KBM-7 (cell line): ENCODE measurements around the gene PRKCZ.

ENCODE experiments used
- DNase-seq: peaks from one replicate; pipeline ENCODE4 v3.0.0-alpha.2; 2015
- in situ Hi-C: fragments of 300-500 bp; cut with MboI; formaldehyde crosslinking; loops from 2 replicates; pipeline ENCODE4 v1.14.3; 2020; ENCODE audit warnings: low sequenced_read_pairs, low pct_unique_long_range_greater_than_20kb, mixed read lengths

The PRKCZ gene

DNA sequence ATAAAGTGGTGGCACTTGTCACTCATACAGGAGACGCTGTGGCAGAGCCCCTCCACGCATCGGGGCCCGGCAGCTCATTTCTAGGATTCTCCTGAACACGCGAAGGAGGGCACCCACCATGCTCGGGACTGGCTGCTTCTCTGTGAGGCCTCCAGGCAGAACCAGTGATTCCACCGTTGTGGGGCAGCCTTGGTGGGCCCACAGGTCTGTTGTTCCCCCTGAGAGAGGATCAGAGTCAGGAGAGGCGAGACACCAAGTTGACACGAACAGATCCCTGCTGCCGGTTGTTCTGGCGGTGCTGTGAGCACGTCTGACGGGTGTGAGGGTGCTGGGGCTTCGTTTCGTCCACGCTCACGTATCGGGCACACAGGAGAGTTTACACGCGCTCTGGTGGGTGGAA, 26.6 kb downstream of the PRKCZ start:
- in situ Hi-C loops = no loop called here
- no peak for DNase-seq

DNA sequence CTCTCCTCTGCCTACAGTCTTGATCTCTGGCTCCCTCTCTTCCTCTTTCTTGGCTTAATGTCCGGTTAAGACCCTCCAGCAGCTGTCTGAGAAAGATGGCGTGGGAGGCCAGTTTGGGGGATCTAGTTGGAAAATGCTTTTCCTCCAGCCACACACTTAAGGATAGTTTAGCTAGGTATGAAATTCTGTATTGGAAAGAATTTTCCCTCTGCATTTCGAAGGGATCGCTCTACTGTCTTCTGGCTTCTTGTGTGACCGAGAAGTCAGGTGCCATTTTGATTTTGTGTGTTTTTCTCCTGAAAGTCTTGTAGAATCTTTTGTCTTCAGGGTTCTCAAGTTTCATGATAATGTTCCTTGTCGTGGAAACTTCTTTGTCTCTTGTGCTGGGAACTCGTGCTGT, 28.0 kb downstream of the PRKCZ start:
- DNase-seq = no peak
- in situ Hi-C loops = no loop called here

DNA sequence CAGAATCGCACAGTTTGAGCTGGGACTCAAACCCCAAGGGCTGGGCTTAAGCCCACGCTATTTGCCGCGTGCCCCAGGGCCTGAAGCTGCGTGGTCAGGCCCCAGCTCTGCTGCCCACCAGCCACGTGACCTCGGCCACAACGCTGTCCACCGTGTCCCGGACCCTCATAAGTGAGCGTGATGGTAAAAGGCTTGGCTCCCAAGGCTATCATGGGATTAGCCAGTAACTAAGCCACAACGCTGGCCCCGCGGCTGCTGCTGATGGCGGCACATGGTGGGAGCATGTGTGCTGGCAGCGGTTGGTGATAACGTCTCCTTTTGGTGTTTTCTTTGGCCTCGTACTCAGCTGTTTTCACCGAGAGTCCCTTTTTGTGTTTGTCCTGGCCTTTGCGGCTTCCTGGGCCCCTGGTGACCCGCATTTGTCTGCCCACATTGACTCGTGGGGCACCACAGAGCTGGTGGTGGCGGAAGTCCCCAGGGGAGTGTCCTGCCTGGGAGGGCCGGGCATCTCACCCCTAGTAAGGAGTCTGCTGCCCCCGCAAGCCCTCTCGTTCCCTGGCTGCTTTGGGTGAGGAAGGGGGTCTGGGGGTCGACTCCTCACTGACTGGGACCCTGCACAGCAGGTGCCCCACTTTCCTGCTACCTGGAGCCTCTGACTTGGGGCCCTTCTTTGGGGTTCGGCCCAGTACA, 29.3 kb downstream of the PRKCZ start:
- DNase-seq = no peak
- in situ Hi-C loops = no loop called here

DNA sequence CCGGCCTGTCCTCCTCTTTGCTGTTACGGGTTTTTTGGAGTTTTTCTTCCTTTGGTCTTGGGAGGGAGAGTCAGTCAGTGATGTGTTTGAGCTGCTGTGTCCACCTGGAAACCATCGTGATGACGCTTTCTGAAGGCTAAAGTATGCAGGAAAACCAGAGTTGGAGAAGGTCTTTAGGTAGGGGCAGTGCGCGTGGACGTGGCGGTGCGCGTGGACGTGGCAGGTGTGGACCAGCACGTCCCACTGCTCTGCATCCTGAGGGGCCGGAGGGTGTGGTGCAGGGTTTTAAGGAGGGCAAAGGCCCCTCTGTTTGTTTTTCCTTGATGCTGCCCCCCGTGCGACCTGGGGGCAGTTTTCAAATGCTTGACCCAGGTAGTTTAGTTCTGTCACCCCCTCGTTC, 29.9 kb downstream of the PRKCZ start:
- DNase-seq = no peak
- in situ Hi-C loops = no loop called here

DNA sequence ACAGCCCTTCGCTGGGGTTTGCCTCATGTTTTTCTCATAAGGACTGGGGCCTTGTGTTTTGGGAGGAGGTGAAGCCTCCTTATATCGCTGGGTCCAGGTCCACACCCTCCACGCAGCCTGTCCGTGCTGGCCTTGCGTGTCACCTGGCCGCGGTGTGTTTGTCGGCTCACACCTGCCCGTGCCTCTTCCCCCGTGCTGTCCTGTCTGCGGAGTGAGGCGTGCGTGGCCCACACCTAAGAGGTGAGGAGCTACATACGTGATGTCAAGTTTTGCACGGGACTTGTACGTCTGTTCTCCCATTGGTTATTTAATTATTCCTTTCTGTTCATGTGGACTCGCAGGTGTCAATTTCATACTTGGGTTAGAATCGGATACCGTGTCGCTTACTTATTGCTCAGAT, 30.7 kb downstream of the PRKCZ start:
- in situ Hi-C loops = no loop called here
- DNase-seq = no peak

DNA sequence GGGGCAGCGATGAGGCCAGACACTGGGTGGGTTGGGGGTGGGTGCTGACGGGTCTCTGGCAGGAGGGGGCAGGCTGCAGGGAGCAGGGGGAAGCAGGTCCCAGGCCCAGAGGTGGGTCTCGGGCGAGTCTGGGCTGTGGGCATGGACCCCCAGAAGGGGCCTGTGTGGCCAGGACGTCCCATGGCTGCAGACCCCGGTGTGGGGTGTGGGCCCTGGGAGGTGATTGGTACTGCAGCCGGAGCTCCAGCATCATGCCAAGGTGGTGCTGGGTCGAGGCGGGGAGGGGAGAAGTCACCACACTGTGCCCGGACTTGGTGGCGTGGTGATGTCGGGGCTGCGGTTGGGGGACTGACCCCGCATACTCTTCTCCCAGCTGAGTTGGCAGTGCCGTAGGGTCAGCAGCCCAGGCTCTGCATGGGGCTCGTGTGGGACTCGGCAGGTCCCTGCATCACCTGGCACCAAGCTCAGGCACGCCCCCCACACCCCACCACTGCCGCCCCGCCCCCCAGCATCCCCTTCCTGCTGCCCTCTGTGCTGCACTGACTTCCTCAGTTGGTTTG, 31.2 kb downstream of the PRKCZ start:
- in situ Hi-C loops = no loop called here
- no peak for DNase-seq

DNA sequence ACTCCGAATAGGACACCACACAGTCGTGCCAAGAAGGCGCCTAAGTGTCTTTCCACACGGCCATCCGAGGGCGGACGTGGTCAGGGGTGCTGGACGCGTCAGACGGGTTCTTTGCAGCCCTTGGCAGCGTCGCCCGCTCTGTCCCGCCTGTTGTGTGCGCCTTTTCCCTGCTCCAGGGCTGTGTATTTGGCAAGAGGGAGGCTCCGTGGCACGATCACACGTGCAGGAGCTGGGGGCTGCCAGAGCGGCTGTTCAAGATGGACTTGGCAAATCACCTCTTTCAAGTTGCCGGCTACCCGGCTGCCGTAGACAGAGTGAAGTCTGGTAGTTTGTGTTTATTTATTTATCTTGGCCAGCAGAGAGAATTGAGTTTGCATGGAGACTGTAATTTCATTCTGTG, 31.9 kb downstream of the PRKCZ start:
- in situ Hi-C loops = no loop called here

DNA sequence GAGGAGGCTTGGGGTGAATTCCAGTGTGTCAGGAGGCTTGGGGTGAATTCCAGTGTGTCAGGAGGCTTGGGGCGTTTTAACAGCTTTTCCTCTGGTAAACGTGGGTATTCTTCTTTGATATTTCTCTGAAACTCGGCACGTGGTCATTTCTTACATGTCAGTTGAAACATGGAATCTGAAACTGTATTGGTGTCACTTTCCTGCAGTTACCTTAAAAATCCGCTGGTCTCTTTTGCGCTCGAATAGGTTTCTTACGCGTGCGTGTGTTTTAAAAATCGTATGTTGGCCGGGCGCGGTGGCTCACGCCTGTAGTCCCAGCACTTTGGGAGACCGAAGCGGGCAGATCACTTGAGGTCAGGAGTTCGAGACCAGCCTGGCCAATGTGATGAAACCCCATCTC, 33.5 kb downstream of the PRKCZ start:
- in situ Hi-C loops = no loop called here
- no peak for DNase-seq

More for the DNA sequence above, 31.9 kb downstream of the PRKCZ start:
- no peak for DNase-seq

DNA sequence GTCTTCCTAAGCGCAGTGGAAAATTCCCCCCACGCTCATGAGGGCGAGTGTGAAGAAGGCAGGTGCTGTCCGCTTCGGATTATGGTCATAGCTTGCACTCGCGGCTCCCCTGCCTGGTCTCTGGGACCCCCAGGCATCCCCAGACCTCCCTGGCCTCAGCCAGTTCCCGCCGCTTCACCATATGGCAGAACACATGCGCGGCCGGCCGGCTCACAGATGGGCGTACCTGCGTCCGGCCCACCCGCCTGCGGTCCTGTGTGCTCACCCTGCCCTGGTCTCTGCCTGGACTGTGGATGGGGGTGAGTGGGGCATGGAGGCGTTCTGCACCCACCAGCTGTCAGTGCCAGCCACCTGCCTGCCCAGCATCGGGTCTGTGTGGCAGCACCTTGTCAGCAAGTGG, 34.1 kb downstream of the PRKCZ start:
- DNase-seq = no peak
- in situ Hi-C loops = no loop called here

DNA sequence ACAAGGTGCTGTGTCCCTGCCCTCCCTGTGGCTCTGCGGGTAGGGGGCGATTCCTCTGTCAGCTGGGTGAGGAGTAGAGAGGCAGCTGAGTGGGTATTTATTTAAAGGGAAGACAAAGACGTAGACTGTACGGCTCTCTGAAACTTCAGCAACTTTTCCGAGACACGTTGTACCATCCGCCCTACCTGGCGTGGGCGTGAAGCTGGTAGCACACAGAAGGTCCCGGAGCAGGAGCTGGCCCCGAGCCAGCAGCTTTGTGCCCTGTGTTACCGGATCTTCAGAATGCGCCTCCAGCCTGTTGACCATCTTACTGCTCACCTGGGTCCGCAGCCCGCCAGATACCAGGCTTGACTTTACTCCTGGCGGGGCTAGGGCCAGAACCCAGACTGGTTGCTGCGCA, 34.9 kb downstream of the PRKCZ start:
- no peak for DNase-seq
- in situ Hi-C loops = no loop called here

DNA sequence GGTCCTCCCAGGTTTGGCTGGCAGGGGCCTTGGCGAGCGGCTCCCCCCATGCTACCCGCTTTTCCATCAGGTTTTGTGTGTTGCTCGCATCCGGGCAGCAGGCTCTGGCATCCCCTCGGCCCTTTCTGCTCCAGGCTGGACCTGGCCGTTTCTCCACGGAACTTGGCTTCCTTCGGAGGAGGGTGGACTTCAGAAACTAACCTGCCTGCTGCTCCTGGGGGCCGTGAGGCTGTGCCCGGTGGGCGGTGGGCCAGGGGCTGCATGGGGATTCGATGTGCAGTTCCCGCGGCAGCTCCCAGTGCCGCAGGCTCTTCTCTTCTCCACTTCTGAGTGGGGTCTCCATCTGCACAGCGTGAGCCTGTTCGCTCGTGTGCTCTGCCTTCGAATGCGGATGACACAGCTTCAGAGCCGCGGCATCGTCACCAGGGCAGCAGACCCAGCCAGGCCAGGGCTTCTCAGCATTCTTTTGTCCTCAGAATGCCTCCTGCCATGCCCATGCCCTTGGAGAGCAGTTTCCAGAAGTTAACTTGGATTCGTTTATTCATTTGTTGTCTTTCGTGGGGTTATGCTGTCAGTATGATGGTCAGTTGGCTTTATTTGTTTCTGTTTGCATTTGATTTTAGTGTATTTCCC, 36.4 kb downstream of the PRKCZ start:
- DNase-seq = no peak
- in situ Hi-C loops = no loop called here

DNA sequence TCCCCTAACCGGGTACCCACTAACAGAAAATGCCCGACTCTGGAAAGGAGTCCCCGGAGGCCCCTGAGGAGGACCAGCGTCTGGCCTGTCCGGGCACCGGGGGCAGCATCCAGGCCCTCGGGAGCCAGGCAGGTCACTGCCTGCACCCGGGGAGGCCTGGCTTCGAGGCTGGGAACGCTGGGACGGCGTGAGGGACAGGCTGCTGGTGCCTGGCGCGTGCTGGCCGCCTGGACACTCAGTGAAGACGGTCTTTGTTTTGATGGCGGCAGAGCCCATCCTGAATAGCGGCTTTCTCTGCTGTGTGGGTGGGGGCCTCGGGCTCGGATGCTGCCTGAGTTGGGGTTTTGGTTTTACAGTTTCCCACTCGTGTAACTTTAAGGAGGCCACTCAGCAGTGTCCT, 37.6 kb downstream of the PRKCZ start:
- no peak for DNase-seq
- in situ Hi-C loops = no loop called here

DNA sequence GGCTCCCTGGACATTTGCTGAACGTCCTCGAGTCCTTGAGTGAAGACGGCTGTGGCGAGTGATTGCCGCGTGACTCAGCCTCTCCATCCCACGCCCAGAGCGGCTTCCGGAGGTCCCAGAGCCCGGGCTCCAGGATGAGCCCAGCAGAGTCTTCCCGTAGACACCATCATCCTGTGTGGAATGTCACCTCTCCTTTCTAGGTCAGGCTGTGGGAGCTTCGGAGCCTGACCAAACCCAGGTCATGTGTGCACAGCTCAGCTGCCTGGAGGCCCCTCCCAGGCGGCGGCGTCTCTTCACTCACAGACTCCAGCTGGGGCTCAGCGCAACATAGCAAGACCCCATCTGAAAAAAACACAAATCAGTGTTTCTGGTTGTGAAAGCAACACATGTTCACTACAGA, 38.2 kb downstream of the PRKCZ start:
- DNase-seq = no peak
- in situ Hi-C loops = no loop called here

DNA sequence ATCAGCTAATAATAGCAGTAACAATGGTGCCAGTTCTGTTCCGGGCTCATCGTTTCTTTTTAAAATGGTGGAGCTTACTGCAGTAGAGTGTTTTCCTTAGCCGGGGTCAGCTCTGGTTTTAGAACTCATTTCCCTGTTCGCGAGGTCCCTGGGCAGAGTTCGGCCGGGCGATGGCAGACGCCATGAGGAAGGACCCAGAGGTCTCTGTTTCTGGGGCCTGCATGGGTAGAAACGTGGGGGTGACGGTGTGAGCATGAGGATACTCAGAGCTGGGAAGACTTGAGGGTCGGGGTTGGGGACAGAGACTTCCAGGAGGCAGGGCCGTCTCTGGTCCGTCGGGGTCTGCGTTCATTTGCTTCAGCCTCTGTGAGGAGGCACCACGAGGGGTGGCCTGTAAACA, 38.8 kb downstream of the PRKCZ start:
- in situ Hi-C loops = no loop called here
- no peak for DNase-seq

DNA sequence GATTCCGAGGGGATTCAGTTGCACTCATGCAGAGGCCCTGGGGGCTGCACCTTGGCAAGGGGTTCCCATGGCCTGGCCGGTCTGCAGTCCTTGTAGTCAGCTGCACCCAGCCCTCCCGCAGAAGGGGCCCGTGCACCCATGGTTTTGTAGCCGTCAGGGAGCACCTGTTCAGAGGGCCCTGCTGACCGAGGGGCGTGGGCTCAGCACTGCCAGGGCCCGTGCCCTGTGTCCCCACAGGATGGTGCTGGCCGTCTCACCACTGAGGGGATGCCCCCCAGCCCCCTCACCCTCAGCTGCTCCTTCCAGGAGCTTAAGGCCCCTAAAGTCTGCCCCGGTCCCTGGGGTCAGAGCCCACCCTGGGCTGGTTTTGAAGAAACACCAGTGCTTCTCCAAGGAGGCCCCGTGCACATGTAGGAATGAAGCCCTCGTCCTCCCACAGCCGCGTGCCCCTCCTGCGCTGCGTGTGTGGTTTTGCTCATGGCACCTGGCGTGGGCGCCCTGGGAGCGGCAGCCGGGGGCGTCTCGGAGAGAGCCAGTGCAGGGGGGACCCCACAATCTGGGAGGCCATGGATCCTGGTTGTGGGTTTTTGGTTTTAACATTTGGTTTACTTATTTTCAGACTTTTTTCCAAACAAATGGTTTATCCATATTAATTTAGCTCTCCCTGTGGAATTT, 40.1 kb downstream of the PRKCZ start:
- in situ Hi-C loops = no loop called here
- no peak for DNase-seq

DNA sequence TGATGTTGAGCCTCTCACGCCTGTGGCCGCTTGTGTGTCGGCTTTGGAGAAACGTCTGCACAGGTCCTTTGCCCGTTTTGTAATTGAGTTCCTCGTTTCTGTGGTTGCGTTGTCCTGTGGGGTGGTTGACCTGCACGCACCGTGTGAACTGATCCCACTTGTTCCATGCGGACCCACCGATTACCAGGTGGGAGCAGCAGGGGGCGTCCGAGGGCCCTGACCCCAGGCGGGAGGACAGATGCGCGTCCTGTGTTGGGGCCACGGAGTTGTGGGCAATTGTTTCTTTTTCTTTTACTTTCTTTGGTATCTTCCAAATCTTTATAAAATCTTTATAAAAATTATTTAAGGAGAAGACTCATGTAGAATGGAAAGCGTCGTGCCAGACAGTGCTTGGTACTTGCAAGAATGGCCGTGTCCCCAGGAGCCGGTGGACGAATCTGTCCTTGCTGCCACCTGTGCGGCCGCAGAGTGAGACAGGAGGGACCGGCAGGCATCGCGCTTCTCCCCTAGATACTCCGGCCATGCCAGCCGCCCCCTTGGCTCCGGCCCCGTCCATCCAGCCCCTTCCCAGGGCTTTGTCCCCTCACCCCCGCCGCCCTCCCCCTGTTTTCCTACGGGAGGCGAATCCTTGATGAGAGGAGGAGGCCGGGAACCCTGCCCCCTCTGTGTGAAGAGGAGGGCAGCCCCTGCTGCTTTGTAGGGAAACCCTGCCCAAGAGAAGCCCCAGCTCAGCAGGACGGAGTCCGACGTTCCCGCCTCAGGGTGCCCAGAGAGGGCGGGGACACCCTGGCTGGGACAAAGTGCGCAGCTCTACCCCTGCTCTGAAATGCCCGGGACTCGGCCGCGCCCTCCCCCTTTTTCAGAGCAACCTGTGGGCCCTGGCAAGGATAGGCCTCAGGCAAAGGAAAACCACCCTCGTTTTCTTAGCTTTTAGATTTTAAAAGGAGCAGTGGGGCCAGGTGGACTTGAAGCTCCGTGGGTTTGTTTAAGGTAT, 41.7 kb downstream of the PRKCZ start:
- peak; percentile 58 for DNase-seq
- in situ Hi-C loops = no loop called here

DNA sequence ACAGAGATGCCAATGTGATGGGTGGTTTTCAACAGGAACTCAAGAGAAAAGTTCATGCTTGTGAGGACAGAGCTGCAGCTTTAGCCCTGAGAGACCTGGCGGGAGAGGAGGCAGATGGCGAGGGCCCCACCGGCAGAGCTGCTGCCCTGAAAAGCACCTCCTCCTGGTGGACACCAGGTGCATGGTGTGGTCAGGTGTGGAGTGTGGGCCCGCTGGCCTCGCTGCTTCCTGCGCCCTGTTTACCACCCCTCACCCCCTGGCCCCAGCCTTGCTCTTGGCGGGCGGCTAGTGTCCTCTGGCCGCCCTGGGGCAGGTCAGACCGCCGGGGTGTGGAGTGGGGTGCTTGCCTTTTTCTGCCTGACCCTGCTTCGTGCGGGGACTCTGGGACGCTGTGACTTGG, 42.8 kb downstream of the PRKCZ start:
- DNase-seq = no peak
- in situ Hi-C loops = no loop called here

DNA sequence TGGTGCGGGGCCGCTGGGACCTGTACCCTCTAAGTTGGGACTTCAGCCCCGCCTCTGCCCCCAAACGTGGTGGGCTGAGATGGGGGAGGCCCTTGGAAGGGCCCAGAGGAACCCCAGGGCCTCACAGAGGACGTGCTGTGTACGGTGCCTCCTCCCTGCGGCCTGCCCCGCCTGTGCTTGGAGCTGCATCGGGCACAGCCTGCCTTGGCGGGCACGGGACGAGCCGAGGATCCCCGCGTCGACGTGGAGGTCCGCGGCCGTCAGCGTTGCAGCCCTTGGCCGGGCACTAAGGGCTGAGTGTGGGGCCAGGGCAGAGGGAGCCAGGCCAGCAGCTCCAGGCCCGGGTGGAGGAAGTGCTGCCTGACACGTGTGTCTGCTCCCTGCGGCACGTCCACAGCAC, 43.4 kb downstream of the PRKCZ start:
- in situ Hi-C loops = no loop called here
- no peak for DNase-seq
